Liver (tissue), 3 donors: ENCODE measurements around the gene ASMTL.

Experiments
- CTCF ChIP-seq: fragments of 150-350 bp; IDR thresholded peaks from 2 replicates; pipeline ENCODE4 v1.5.1; 2017; ENCODE audit warnings: improper control_type of control experiment, low read depth, low read length; ENCODE audit not compliant: missing input control
- HNF4G ChIP-seq: IDR thresholded peaks from 2 replicates; pipeline ENCODE4 v1.6.1; 2016; ENCODE audit warnings: antibody characterized with exemption
- RAD21 ChIP-seq, 2 donors: IDR thresholded peaks; 2 replicates each; pipeline ENCODE4 v1.6.1; 2016; ENCODE audit warnings: antibody characterized with exemption in 2 of 2, mild to moderate bottlenecking in 2 of 2
- TAF1 ChIP-seq: conservative IDR thresholded peaks from 2 replicates; pipeline ENCODE4 v1.6.1; 2016; ENCODE audit warnings: antibody characterized with exemption, mild to moderate bottlenecking
- TF ChIP-seq, protein P1 (sequence below): IDR thresholded peaks from 2 replicates; pipeline ENCODE4 v1.6.1; 2016; ENCODE audit warnings: antibody characterized with exemption
- TF ChIP-seq, protein P2 (sequence below): IDR thresholded peaks from 2 replicates; pipeline ENCODE4 v1.6.1; 2016; ENCODE audit warnings: antibody characterized with exemption
- donor health status: healthy.
- donor health status: healthy.

DNA sequence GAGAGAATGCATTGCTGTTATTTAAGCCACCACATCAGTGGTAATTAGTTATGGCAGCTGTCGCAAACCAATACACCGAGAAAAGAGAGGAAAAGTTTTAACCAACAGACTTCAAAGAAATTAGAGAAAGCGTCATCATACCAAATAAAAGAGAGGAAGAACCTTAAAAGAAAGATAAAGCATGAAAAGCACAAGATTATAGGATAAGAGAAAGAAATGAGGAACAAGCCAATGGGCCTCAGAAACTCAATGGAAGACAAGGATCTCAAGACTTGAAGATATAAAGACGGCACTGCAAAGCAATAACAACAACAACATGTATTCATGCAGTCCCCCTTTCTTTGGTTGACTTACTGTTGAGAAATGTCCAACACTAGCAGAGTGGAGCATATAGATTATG is 22.8 kb upstream of the ASMTL start:
- no peak for TF ChIP-seq CTCF
- TF ChIP-seq, protein P1, sequence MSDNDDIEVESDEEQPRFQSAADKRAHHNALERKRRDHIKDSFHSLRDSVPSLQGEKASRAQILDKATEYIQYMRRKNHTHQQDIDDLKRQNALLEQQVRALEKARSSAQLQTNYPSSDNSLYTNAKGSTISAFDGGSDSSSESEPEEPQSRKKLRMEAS, result no peak
- TF ChIP-seq, protein P2, sequence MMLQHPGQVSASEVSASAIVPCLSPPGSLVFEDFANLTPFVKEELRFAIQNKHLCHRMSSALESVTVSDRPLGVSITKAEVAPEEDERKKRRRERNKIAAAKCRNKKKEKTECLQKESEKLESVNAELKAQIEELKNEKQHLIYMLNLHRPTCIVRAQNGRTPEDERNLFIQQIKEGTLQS, result no peak
- no peak for TF ChIP-seq RAD21 (IDR thresholded peaks at IDR 0.05)
- no peak for TF ChIP-seq TAF1
- no peak for TF ChIP-seq HNF4G
